ENCODE data around the gene CD46.

Gene CD46

DNA sequence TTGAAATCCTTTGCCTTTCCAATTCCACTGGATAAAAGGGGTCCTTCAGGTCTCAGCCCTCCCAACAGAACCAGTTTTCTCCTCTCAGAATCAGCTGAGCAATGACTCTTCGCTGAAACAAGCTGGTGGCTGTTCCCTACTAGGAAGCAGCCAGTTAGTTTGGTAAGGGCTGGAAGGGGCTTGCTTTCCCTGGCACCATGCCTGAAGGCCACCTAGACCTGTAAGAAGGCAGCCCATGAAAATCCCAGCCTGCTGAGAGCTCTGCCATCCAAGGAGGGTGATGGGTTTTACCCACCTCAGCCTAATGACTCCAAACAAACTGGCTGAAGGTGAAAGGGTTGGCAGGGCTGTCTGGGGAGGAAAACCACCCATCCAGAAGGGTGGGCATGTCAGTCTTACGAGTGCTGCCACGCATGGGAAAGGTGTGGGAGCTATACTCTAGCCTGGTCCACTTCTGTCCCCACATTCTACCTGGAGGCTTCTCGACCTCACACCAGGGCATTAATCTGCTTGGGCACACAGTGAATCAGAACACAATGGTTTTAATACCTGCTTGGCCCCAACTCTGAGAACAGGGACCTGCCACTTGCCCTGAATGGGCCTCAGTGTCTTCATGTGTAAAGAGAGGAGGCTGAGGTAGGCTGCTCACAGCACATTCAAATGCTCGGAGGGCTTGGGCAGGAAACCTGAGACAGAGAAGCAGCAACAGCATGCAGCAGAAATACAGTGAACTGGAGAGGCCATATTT is 53.0 kb downstream of the CD46 start:
- Histone ChIP-seq H3K4me1 (peaks cover 3% of the 10 kb centered on the region; the same call in 1 of the 2 replicates), H3K9me3 (no peaks in the 10 kb centered on the region), H3K4me3 (ENCODE audit: low read depth, low read length) (no peak overlapping the region), H3K36me3 (peaks cover 3% of the 10 kb centered on the region; the same call in 1 of the 2 replicates), H3K27me3 (no peaks in the 10 kb centered on the region)
- TF ChIP-seq, protein P1, sequence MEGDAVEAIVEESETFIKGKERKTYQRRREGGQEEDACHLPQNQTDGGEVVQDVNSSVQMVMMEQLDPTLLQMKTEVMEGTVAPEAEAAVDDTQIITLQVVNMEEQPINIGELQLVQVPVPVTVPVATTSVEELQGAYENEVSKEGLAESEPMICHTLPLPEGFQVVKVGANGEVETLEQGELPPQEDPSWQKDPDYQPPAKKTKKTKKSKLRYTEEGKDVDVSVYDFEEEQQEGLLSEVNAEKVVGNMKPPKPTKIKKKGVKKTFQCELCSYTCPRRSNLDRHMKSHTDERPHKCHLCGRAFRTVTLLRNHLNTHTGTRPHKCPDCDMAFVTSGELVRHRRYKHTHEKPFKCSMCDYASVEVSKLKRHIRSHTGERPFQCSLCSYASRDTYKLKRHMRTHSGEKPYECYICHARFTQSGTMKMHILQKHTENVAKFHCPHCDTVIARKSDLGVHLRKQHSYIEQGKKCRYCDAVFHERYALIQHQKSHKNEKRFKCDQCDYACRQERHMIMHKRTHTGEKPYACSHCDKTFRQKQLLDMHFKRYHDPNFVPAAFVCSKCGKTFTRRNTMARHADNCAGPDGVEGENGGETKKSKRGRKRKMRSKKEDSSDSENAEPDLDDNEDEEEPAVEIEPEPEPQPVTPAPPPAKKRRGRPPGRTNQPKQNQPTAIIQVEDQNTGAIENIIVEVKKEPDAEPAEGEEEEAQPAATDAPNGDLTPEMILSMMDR (IDR thresholded peaks at IDR 0.05; ENCODE audit: low read depth, low read length), result no peak
- no peak for DNase-seq

DNA sequence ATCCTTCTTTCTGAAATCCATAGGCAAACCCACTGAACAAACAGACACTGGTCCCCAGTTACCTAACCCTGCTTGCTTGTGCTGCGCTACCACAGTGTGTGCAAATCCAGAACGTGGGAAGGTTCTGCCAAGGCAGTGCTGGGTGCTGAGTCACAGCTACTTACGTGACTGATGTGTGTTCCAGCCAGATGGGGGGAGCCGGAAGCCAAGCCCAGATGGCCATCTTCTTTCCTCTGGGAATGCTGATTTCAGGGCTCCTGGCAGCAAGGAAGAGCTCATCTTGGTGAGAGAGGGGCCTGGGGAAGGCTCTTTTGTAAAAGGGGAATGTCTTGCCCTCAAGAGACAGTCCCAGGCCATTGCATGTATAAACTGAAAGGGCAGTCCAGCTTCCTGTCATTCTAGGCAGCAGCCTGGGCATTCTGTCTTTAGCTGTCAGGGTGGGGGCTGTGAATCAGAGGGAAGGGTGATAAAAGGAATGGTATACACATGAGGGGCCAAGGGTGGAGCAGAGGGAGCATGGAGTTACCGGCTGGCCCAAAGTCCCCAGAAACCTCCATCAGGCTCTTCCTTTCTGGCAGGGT is 54.1 kb downstream of the CD46 start:
- Histone ChIP-seq H3K4me3 (ENCODE audit: low read depth, low read length) (no peak overlapping the region), H3K36me3 (peaks cover 3% of the 10 kb centered on the region; the same call in 1 of the 2 replicates), H3K27me3 (no peaks in the 10 kb centered on the region), H3K4me1 (peaks cover 3% of the 10 kb centered on the region; the same call in 1 of the 2 replicates), H3K9me3 (no peaks in the 10 kb centered on the region)
- TF ChIP-seq, protein P1 (IDR thresholded peaks at IDR 0.05; ENCODE audit: low read depth, low read length), result no peak
- peak; percentile 51 for DNase-seq

DNA sequence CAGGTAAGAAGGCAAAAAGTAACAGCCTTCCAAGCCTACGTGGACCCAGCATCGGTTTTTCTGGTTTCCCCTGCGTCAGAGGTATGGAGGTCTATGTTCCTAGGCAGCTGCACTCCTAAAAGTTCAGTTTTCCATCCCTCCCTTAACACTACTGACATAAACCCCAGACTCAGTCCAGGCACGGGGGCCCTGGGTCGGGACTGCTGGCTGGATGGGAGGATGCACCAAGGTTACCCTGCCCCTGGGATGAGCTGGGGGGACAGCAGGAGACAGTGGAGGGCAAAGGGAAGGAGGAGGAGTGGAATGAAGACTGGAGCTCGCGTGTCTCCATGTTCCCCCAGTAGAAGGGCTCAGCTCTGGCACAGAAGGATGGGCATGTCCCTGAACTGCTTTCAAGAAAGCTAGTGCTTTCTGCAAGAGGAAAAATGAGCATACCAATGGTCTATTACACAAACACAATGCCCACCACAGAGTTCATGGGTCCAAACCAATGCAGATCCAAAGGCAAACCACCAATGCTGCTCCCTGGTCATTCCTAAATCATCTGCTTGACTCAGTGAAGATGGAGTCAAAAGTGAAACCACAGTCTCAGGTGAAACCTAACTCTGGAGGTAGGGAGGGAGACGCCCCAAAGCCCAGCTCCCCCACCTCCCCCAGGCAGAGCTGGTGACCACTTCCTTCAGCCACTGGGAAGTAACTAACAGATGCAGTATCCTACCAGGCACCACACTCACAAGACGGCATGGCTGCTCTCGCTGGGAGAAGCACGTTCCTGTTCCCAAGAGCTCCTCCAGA is 54.9 kb downstream of the CD46 start:
- H3K4me3 ChIP-seq (ENCODE audit: low read depth, low read length), result no peak overlapping the region
- TF ChIP-seq, protein P1 (IDR thresholded peaks at IDR 0.05; ENCODE audit: low read depth, low read length), result no peak
- no peak for DNase-seq
- H3K36me3 ChIP-seq, result peaks cover 3% of the 10 kb centered on the region; the same call in 1 of the 2 replicates
- H3K9me3 ChIP-seq, result no peaks in the 10 kb centered on the region
- H3K27me3 ChIP-seq, result no peaks in the 10 kb centered on the region
- peaks cover 3% of the 10 kb centered on the region; the same call in 1 of the 2 replicates for H3K4me1 ChIP-seq

DNA sequence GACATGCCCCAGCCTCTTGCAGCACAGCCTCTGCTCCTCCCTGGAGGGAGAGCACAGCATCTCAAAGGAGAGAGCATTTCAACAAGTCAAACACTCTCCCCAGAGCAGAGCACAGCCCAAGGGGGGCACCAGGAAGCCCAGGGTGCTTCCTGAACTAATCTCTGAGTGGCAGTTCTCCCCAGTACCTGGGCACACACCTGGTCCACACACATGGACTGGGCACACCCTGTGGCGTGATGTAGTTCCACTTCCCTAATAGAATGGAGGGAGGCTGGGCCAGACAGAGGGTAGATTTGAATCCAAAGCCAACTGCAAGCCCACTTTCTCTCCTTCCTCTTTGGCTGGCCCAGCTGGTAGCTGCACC is 55.5 kb downstream of the CD46 start:
- DNase-seq, result no peak
- no peak overlapping the region for H3K4me3 ChIP-seq (ENCODE audit: low read depth, low read length)
- H3K9me3 ChIP-seq, result no peaks in the 10 kb centered on the region
- H3K27me3 ChIP-seq, result no peaks in the 10 kb centered on the region
- peaks cover 3% of the 10 kb centered on the region; the same call in 1 of the 2 replicates for H3K36me3 ChIP-seq
- TF ChIP-seq, protein P1 (IDR thresholded peaks at IDR 0.05; ENCODE audit: low read depth, low read length), result no peak
- peaks cover 3% of the 10 kb centered on the region; the same call in 1 of the 2 replicates for H3K4me1 ChIP-seq

DNA sequence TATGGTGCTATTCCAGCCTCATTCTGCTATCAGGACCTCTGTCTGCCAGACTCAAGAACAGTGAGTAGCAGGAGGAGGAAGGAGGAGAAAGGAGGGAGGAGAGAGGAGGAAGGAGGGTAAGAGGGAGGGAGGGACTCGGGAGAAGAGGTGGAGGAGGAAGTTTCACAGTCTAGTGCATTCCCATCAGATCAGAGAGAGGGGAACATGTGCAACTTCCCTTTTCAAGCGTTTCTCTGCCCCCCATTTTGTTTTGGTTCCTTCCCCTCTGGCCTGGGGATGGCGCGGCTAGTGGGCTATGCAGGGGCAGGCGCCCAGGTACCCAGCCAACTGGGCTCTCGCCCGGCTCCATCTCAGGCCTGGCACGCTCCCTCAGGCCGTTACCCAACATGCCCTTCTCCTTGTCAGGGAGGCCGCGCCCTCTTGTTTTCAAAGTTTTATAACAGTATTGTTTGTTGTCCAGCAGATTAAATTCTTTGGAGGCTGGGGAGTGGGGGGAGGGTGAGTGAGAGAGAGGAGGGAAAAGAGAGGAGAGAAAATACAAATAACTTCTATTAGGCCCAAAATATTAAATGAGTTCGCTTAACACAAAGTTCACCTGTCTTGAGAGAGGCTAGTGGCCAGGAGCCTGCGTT is 56.0 kb downstream of the CD46 start:
- H3K36me3 ChIP-seq, result peaks cover 3% of the 10 kb centered on the region; the same call in 1 of the 2 replicates
- DNase-seq, result no peak
- TF ChIP-seq, protein P1 (IDR thresholded peaks at IDR 0.05; ENCODE audit: low read depth, low read length), result no peak

More for the DNA sequence above, 56.0 kb downstream of the CD46 start:
- Histone ChIP-seq H3K4me1 (peaks cover 3% of the 10 kb centered on the region; the same call in 1 of the 2 replicates), H3K27me3 (no peaks in the 10 kb centered on the region), H3K9me3 (no peaks in the 10 kb centered on the region), H3K4me3 (ENCODE audit: low read depth, low read length) (no peak overlapping the region)
